HPDE6-E6E7 (cell line): ENCODE measurements around the gene DHRS11.
"Not testable (repeated sequence)": the region's sequence is repeated elsewhere in the genome, so short reads cannot be mapped to it uniquely, and the experiment has no call there.

Experiments
- DNase-seq: peaks from one replicate; pipeline ENCODE4 v3.0.0; 2011; ENCODE audit warnings: missing footprints; ENCODE audit errors: extremely low spot score

The DHRS11 gene

GRCh38 chr17:36593656-36594316, 2.1 kb downstream of the DHRS11 start:
- no peak for DNase-seq

GRCh38 chr17:36594626-36595401, 3.1 kb downstream of the DHRS11 start:
- no peak for DNase-seq

- DNase-seq = no peak
These were observed 5.5 kb downstream of the DHRS11 start for GRCh38 chr17:36597226-36597625.

- DNase-seq = no peak
These were observed 6.4 kb downstream of the DHRS11 start for GRCh38 chr17:36597866-36598777.

GRCh38 chr17:36598951-36599401, 7.3 kb downstream of the DHRS11 start:
- DNase-seq = no peak

- DNase-seq = no peak
These were observed 8.0 kb downstream of the DHRS11 start for GRCh38 chr17:36599546-36600250.

- DNase-seq = no peak
These were observed 8.8 kb downstream of the DHRS11 start for GRCh38 chr17:36600465-36600864.

- no peak for DNase-seq
These were observed 9.2 kb downstream of the DHRS11 start for GRCh38 chr17:36600936-36601302.

- peak; percentile 84 for DNase-seq
These were observed 9.8 kb downstream of the DHRS11 start, which contains the start of gene MRM1 for GRCh38 chr17:36601303-36602029. Gene MRM1 (plus strand): TSS chr17:36601583. CDS start chr17:36601811, 228 bp downstream.

- no peak for DNase-seq
These were observed 10.5 kb downstream of the DHRS11 start for GRCh38 chr17:36602030-36602748.

- peak; percentile 55 for DNase-seq
These were observed 11.3 kb downstream of the DHRS11 start for GRCh38 chr17:36602924-36603384.

- DNase-seq = not testable (repeated sequence)
These were observed 13.3 kb downstream of the DHRS11 start for GRCh38 chr17:36605028-36605427.

GRCh38 chr17:36608280-36608679, 16.6 kb downstream of the DHRS11 start:
- no peak for DNase-seq

- DNase-seq = peak; percentile 72
These were observed 17.3 kb downstream of the DHRS11 start for GRCh38 chr17:36608794-36609497.

GRCh38 chr17:36609498-36609862, 17.8 kb downstream of the DHRS11 start:
- no peak for DNase-seq

GRCh38 chr17:36610474-36610873, 18.8 kb downstream of the DHRS11 start:
- no peak for DNase-seq

GRCh38 chr17:36611345-36612072, 19.8 kb downstream of the DHRS11 start:
- peak; percentile 45 for DNase-seq

GRCh38 chr17:36612323-36612722, 20.6 kb downstream of the DHRS11 start:
- no peak for DNase-seq

- DNase-seq = no peak
These were observed 21.5 kb downstream of the DHRS11 start for GRCh38 chr17:36613155-36613554.
